Keratinocyte (primary cell): Measurements from ENCODE around the gene DIAPH1. TPM values are rescaled to one million over a fixed set of nuclear protein-coding genes. Genes with fewer than 3 reads are reported as not detected.

Source experiments
- DNase-seq: peaks from one replicate; pipeline ENCODE4 v3.0.0-alpha.2; 2011; ENCODE audit warnings: low read depth, missing footprints, low spot score
- FAIRE-seq: peaks from 2 replicates; lab custom pipeline; 2011; peaks lifted over from hg19 to GRCh38; lab: Jason Lieb, UNC
- H2AFZ ChIP-seq: 2 replicates; pipeline ENCODE4 v1.6.0; 2012; ENCODE audit warnings: low read length, control low read depth, inconsistent platforms; ENCODE audit not compliant: control insufficient read depth
- H3K27ac ChIP-seq: 2 replicates; pipeline ENCODE4 v1.5.1; 2011; ENCODE audit warnings: low read length; ENCODE audit not compliant: control insufficient read depth, insufficient read depth
- H3K27me3 ChIP-seq: 3 replicates; pipeline ENCODE4 v1.6.0; 2011; ENCODE audit warnings: low read length; ENCODE audit not compliant: control insufficient read depth, insufficient read depth; ENCODE audit errors: extremely low read depth
- H3K36me3 ChIP-seq, 2 experiments: 2 replicates in 1 of 2; 3 replicates in 1 of 2; pipeline ENCODE4 v1.5.1; 2011; ENCODE audit warnings: low read length in 2 of 2, mild to moderate bottlenecking in 1 of 2; ENCODE audit not compliant: control insufficient read depth in 2 of 2, insufficient read depth in 2 of 2; ENCODE audit errors: extremely low read depth in 1 of 2
- H3K4me1 ChIP-seq: 3 replicates; pipeline ENCODE4 v1.5.1; 2011; ENCODE audit warnings: low read length; ENCODE audit not compliant: control insufficient read depth, insufficient read depth; ENCODE audit errors: extremely low read depth
- H3K4me2 ChIP-seq: 3 replicates; pipeline ENCODE4 v1.6.0; 2011; ENCODE audit warnings: low read depth, low read length; ENCODE audit not compliant: control insufficient read depth, insufficient read depth; ENCODE audit errors: extremely low read depth
- H3K4me3 ChIP-seq, 3 experiments: fragments of 200-600 bp in 1 of 3; sonication (generic) in 1 of 3; 2 replicates in 2 of 3; 3 replicates in 1 of 3; pipeline ENCODE4 v1.5.1; 2011 to 2016; ENCODE audit warnings: low read length in 3 of 3, mild to moderate bottlenecking in 3 of 3, control low read depth in 2 of 3, inconsistent platforms in 1 of 3, low read depth in 1 of 3, mixed read lengths in 1 of 3, mixed run types in 1 of 3, moderate library complexity in 1 of 3; ENCODE audit not compliant: control insufficient read depth in 2 of 3, insufficient read depth in 2 of 3; ENCODE audit errors: extremely low read depth in 1 of 3
- H3K79me2 ChIP-seq: 2 replicates; pipeline ENCODE4 v1.6.0; 2012; ENCODE audit warnings: low read length; ENCODE audit not compliant: control insufficient read depth, insufficient read depth
- H3K9ac ChIP-seq: 3 replicates; pipeline ENCODE4 v1.6.0; 2011; ENCODE audit warnings: low read length; ENCODE audit not compliant: control insufficient read depth, insufficient read depth; ENCODE audit errors: extremely low read depth
- H3K9me1 ChIP-seq: 3 replicates; pipeline ENCODE4 v1.6.0; 2011; ENCODE audit warnings: low read length; ENCODE audit not compliant: control insufficient read depth, insufficient read depth; ENCODE audit errors: extremely low read depth
- H3K9me3 ChIP-seq: 2 replicates; pipeline ENCODE4 v1.5.1; 2012; ENCODE audit warnings: low read depth, low read length; ENCODE audit not compliant: control insufficient read depth
- H4K20me1 ChIP-seq: 3 replicates; pipeline ENCODE4 v1.6.0; 2011; ENCODE audit warnings: low read length; ENCODE audit not compliant: control insufficient read depth, insufficient read depth; ENCODE audit errors: extremely low read depth
- CTCF ChIP-seq, 3 experiments: IDR thresholded peaks in 1 of 3; conservative IDR thresholded peaks in 1 of 3; optimal IDR thresholded peaks in 1 of 3; 2 replicates in 2 of 3; 3 replicates in 1 of 3; pipeline versions ENCODE3 to v1.5.1; 2011; ENCODE audit warnings: low read length in 3 of 3, mild to moderate bottlenecking in 3 of 3, moderate library complexity in 2 of 3, control low read depth in 1 of 3, inconsistent platforms in 1 of 3; ENCODE audit not compliant: insufficient read depth in 2 of 3; ENCODE audit errors: extremely low read depth in 1 of 3
- EZH2 ChIP-seq: IDR thresholded peaks from one replicate; pipeline ENCODE4 v1.6.1; 2012; ENCODE audit warnings: inconsistent platforms, mild to moderate bottlenecking, low read length, moderate library complexity
- dilution Hi-C: fragments of 300-500 bp; cut with MboI; formaldehyde crosslinking; loops from one replicate; pipeline ENCODE4 v1.7.0; 2020; ENCODE audit warnings: low sequenced_read_pairs; ENCODE audit not compliant: extremely low pct_ligation_motif_present
- polyA plus RNA-seq, 5 experiments: library from polyadenylated mRNA; depleted of rRNA in 3 of 5; stranded (reverse) in 3 of 5; stranded (forward) in 1 of 5; unstranded in 1 of 5; fragments of >200 nt; gene quantifications; 1 replicate in 1 of 5; 2 replicates in 3 of 5; 3 replicates in 1 of 5; pipeline versions ENCODE4 v1.2.1 to v1.2.3, GENCODE V29; 2011 to 2012; ENCODE audit warnings: missing spikeins in 2 of 5, low read depth in 1 of 5, low replicate concordance in 1 of 5

The DIAPH1 gene
- polyA plus RNA-seq, 1 donor (not counting 4 experiments of a cell fraction or from before 2014, with no cell fraction given) = 72.0 TPM

- TF ChIP-seq CTCF (optimal IDR thresholded peaks at IDR 0.05 in 1 of 3, IDR thresholded peaks at IDR 0.05 in 1 of 3, conservative IDR thresholded peaks at IDR 0.05 in 1 of 3; ENCODE audit: extremely low read depth in 1 of 3, insufficient read depth in 2 of 3, low read length in 3 of 3) (no peak), EZH2 (no peak)
Measured at GRCh38 chr5:141649972-141650371, 31.2 kb upstream of the DIAPH1 start.

GRCh38 chr5:141649056-141649688, 30.4 kb upstream of the DIAPH1 start:
- H3K9me3 ChIP-seq = no peaks in the 10 kb centered on the region
- H3K4me2 ChIP-seq = no peak overlapping the region
- no peak overlapping the region for H3K9ac ChIP-seq
- H3K4me1 ChIP-seq = peaks cover 8% of the 10 kb centered on the region
- peaks cover 0 to 5% of the 10 kb centered on the region in 2 experiments for H3K36me3 ChIP-seq
- H3K27ac ChIP-seq = no peak overlapping the region
- H3K9me1 ChIP-seq = no peaks in the 10 kb centered on the region
- DNase-seq (no peak), FAIRE-seq (no peak)
- H3K79me2 ChIP-seq = no peaks in the 10 kb centered on the region
- no peak overlapping the region for H3K4me3 ChIP-seq
- TF ChIP-seq CTCF (optimal IDR thresholded peaks at IDR 0.05 in 1 of 3, IDR thresholded peaks at IDR 0.05 in 1 of 3, conservative IDR thresholded peaks at IDR 0.05 in 1 of 3; ENCODE audit: extremely low read depth in 1 of 3, insufficient read depth in 2 of 3, low read length in 3 of 3) (no peak), EZH2 (no peak)
- no peak overlapping the region for H2AFZ ChIP-seq
- no peaks in the 10 kb centered on the region for H3K27me3 ChIP-seq
- H4K20me1 ChIP-seq = no peaks in the 10 kb centered on the region
- dilution Hi-C loops = no loop called here

More at GRCh38 chr5:141649972-141650371, 31.2 kb upstream of the DIAPH1 start:
- H3K4me1 ChIP-seq = peaks cover 8% of the 10 kb centered on the region
- FAIRE-seq (no peak), DNase-seq (no peak)
- H4K20me1 ChIP-seq = no peaks in the 10 kb centered on the region
- no peak overlapping the region for H3K27ac ChIP-seq
- no peak overlapping the region for H3K9ac ChIP-seq
- H2AFZ ChIP-seq = no peak overlapping the region
- no peaks in the 10 kb centered on the region for H3K79me2 ChIP-seq
- H3K9me3 ChIP-seq = no peaks in the 10 kb centered on the region
- no peak overlapping the region for H3K4me2 ChIP-seq
- H3K9me1 ChIP-seq = no peaks in the 10 kb centered on the region
- dilution Hi-C loops = no loop called here
- H3K4me3 ChIP-seq = no peak overlapping the region
- no peaks in the 10 kb centered on the region for H3K27me3 ChIP-seq
- peaks cover 0 to 4% of the 10 kb centered on the region in 2 experiments for H3K36me3 ChIP-seq
